Transverse colon (tissue), 4 donors: ENCODE data around the gene DRAM2. TPM values are rescaled to one million over a fixed set of nuclear protein-coding genes. Genes with fewer than 3 reads are reported as not detected.

Source experiments
- DNase-seq: peaks from one replicate; pipeline ENCODE4 v3.0.0-alpha.2; 2019
- H3K27ac ChIP-seq, 4 donors: fragments of 200-600 bp; sonication (generic); 2 replicates each; pipeline ENCODE4 v1.5.1; 2016 to 2018; ENCODE audit warnings: inconsistent platforms in 4 of 4
- H3K27me3 ChIP-seq: fragments of 200-600 bp; sonication (generic); 2 replicates; pipeline ENCODE4 v1.5.1; 2017; ENCODE audit warnings: inconsistent platforms
- H3K36me3 ChIP-seq, 4 donors: fragments of 200-600 bp; sonication (generic); 2 replicates each; pipeline ENCODE4 v1.5.1; 2017 to 2019; ENCODE audit warnings: inconsistent platforms in 4 of 4
- H3K4me1 ChIP-seq, 4 donors: fragments of 200-600 bp; sonication (generic); 2 replicates each; pipeline ENCODE4 v1.5.1; 2017 to 2020; ENCODE audit warnings: inconsistent platforms in 4 of 4
- H3K4me3 ChIP-seq, 4 donors: fragments of 200-600 bp; sonication (generic); 1 replicate in 1 of 4; 2 replicates in 3 of 4; pipeline versions ENCODE4 v1.5.1 to v1.6.1; 2017 to 2019; ENCODE audit warnings: inconsistent platforms in 4 of 4
- H3K9me3 ChIP-seq, 2 donors: fragments of 200-600 bp; sonication (generic); 2 replicates each; pipeline ENCODE4 v1.5.1; 2017 to 2019; ENCODE audit warnings: inconsistent platforms in 2 of 2
- EP300 ChIP-seq: sonication (generic); formaldehyde crosslinking; IDR thresholded peaks from one replicate; pipeline ENCODE4 v1.6.1; 2017; ENCODE audit warnings: antibody characterized with exemption, low read depth
- POLR2A ChIP-seq: fragments of 450-650 bp; IDR thresholded peaks from one replicate; pipeline ENCODE4 v1.6.1; 2016; ENCODE audit warnings: antibody characterized with exemption, mild to moderate bottlenecking, moderate library complexity
- POLR2AphosphoS5 ChIP-seq, 3 donors: sonication (generic); formaldehyde crosslinking; IDR thresholded peaks; one replicate each; pipeline ENCODE4 v1.6.1; 2016; ENCODE audit warnings: antibody characterized with exemption in 3 of 3
- WGBS, 2 donors: methylation state at CpG; one replicate each; pipeline ENCODE4 v1.1.5; 2018; ENCODE audit warnings: low coverage in 1 of 2; 5-methylcytosine and 5-hydroxymethylcytosine counted together
- in situ Hi-C, 4 donors: fragments of 200-750 bp; cut with MboI; loops; one replicate each; pipeline versions ENCODE4 v1.15.0 to v1.15.1; 2017; ENCODE audit warnings: low sequenced_read_pairs in 3 of 4, low pct_ligation_motif_present in 1 of 4, low pct_unique_long_range_greater_than_20kb in 1 of 4
- intact Hi-C: fragments of 100-400 bp; cut with DNase I; formaldehyde crosslinking; loops from one replicate; pipeline ENCODE4 v1.15.1; 2023; ENCODE audit warnings: low total_unique reads
- total RNA-seq, 4 donors: library from RNA; depleted of rRNA; stranded (reverse); fragments of >200 nt; gene quantifications; one replicate each; pipeline ENCODE4 v1.1.0, GENCODE V29; 2016
- TF ChIP-seq, protein P1 (sequence below), 5 experiments: fragments of 200-600 bp in 3 of 5; fragments of 450-650 bp in 2 of 5; sonication (generic) in 3 of 5; IDR thresholded peaks; 1 replicate in 2 of 5; 2 replicates in 3 of 5; pipeline ENCODE4 v1.5.1; 2016 to 2017; ENCODE audit warnings: antibody characterized with exemption in 5 of 5, inconsistent platforms in 3 of 5, mild to moderate bottlenecking in 2 of 5, moderate library complexity in 1 of 5

Gene DRAM2
- total RNA-seq, 4 donors from 2014 or later, result 36.2 to 116 (median 81.7) TPM

DNA sequence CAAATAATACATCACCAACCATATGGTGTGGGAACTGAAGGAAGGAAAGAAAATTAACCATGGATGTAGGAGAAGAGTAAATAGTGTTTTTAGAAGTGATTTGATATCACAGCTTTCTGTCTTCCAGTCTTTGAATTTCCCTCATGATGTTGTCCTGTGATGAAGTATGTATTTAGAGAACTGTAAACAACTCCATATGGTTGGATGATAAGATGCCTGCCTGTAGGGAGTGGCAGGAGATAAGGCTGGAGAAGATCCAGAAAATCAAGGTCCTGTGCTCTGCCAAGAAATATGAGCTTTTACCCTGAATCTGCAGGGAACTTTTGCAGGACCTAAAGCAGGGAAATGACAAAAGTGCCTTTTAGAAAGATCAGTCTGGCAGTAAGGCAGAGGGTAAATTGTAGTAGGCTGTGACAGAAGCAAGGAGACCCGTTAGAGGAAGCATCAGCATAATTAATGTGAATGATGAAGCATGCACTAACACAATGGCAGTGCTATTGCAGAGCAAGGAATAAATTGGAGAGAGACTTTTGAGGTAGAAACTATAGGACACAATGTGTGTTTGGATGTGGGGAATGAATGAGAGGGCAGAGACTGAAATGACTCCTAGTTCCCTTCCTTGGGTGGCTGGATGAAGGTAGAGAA lies 22.1 kb upstream of the DRAM2 start:
- Histone ChIP-seq H3K27ac (no peak overlapping the region), H3K4me1 (peaks cover 0 to 10% (median 0%) of the 10 kb centered on the region in 4 donors), H3K36me3 (peaks cover 0 to 27% (median 3%) of the 10 kb centered on the region in 4 donors), H3K9me3 (no peaks in the 10 kb centered on the region), H3K27me3 (no peaks in the 10 kb centered on the region), H3K4me3 (no peak overlapping the region)
- DNase-seq, result no peak
- in situ Hi-C loops (no loop called here), intact Hi-C loops (no loop called here)
- 28% methylated on average over 1 of the region's 1 CpG; no CpG with 5 or more reads in 1 of the 2 donors for WGBS, 2 donors
- no peak for TF ChIP-seq POLR2A
- TF ChIP-seq POLR2AphosphoS5 (IDR thresholded peaks at IDR 0.05), result no peak
- TF ChIP-seq EP300, result no peak
- TF ChIP-seq, protein P1, sequence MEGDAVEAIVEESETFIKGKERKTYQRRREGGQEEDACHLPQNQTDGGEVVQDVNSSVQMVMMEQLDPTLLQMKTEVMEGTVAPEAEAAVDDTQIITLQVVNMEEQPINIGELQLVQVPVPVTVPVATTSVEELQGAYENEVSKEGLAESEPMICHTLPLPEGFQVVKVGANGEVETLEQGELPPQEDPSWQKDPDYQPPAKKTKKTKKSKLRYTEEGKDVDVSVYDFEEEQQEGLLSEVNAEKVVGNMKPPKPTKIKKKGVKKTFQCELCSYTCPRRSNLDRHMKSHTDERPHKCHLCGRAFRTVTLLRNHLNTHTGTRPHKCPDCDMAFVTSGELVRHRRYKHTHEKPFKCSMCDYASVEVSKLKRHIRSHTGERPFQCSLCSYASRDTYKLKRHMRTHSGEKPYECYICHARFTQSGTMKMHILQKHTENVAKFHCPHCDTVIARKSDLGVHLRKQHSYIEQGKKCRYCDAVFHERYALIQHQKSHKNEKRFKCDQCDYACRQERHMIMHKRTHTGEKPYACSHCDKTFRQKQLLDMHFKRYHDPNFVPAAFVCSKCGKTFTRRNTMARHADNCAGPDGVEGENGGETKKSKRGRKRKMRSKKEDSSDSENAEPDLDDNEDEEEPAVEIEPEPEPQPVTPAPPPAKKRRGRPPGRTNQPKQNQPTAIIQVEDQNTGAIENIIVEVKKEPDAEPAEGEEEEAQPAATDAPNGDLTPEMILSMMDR (IDR thresholded peaks at IDR 0.05), result no peak

DNA sequence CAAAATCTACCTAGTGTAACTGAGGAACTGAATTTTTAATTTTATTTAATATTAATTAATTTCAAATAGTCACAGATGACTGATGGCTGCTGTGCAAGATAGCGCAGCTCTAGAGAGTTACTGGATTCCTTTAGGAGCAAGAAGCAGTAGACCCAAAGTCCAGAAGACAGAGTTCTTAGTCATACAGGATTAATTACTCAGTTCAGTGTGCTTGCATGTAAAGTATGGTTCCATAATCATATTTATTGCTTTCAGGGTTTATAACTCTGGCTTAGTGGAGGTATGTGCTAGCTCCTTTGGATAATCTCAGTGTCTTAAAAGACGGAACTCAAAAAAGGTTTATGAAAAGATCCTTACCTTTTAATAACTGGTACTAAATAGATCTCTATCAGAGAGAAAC lies 17.5 kb upstream of the DRAM2 start:
- intact Hi-C loops, result no loop called here
- WGBS, 2 donors, result 81 to 83% methylated on average over 2 of the region's 2 CpGs
- no peak for DNase-seq
- in situ Hi-C loops, result no loop called here
- Histone ChIP-seq H3K27ac (no peak overlapping the region), H3K9me3 (no peaks in the 10 kb centered on the region), H3K4me3 (no peak overlapping the region), H3K36me3 (peaks cover 0 to 44% (median 12%) of the 10 kb centered on the region in 4 donors), H3K27me3 (no peaks in the 10 kb centered on the region), H3K4me1 (peaks cover 0 to 16% (median 0%) of the 10 kb centered on the region in 4 donors)
- TF ChIP-seq EP300 (no peak), POLR2A (no peak), POLR2AphosphoS5 (IDR thresholded peaks at IDR 0.05) (no peak)
- TF ChIP-seq, protein P1 (IDR thresholded peaks at IDR 0.05), result no peak

DNA sequence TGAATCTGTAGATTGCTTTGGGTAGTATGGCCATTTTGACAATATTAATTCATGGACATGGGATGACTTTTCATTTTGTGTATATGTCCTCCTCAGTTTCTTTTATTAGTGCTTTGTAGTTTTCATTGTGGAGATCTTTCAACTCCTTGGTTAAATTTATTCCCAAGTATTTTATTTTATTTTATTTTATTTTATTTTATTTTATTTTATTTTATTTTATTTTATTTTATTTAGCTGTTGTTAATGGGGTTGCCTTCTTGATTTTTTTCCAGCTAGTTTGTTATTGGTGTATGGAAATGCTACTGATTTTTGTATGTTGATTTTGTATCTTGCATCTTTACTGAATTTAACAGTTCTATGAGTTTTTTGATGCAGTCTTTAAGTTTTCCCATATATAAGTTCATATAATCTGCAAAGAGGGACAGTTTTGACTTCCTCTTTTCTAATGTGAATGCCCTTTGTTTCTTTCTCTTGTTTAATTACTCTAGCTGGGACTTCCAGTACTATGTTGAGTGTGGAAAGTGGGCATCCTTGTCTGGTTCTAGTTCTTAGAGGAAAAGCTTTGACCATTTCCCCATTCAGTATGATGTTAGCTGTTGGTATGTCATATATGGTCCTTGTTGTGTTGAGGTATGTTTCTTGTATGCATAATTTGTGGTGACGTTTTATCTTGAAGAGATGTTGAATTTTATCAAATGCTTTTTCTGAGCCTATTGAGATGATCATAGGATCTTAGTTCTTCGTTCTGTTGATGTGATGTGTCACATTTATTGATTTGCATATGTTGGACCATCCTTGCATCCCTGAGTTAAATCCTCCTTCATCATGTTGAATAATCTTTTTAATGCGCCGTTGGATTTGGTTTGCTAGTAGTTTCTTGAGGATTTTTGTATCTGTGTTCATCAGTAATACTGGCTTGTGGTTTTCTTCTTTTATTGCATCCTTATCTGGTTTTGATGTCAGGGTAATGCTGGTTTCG lies 14.4 kb upstream of the DRAM2 start:
- H3K27ac ChIP-seq, result no peak overlapping the region

More for the DNA sequence above, 14.4 kb upstream of the DRAM2 start:
- in situ Hi-C loops, result no loop called here
- Histone ChIP-seq H3K4me1 (peaks cover 0 to 12% (median 0%) of the 10 kb centered on the region in 4 donors), H3K27me3 (no peaks in the 10 kb centered on the region), H3K4me3 (no peak overlapping the region), H3K36me3 (peaks cover 0 to 24% (median 9%) of the 10 kb centered on the region in 4 donors), H3K9me3 (no peaks in the 10 kb centered on the region)
- TF ChIP-seq EP300 (no peak), POLR2AphosphoS5 (IDR thresholded peaks at IDR 0.05) (no peak)
- TF ChIP-seq, protein P1 (IDR thresholded peaks at IDR 0.05), result no peak
- 84 to 87% methylated on average over 4 to 5 of the region's 5 CpGs for WGBS, 2 donors
- intact Hi-C loops, result no loop called here
- DNase-seq, result no peak
